Measurements from ENCODE around the gene FLT4. TPM values are rescaled to one million over a fixed set of nuclear protein-coding genes. Genes with fewer than 3 reads are reported as not detected.
A peak's percentile ranks its signal among the peaks of the same experiment; 100 is the strongest.
"Not testable (repeated sequence)": the region's sequence is repeated elsewhere in the genome, so short reads cannot be mapped to it uniquely, and the experiment has no call there.

FLT4 gene
- total and polyA plus RNA-seq, 9 donors: 3.3 to 18.5 (median 7.0) TPM

DNA sequence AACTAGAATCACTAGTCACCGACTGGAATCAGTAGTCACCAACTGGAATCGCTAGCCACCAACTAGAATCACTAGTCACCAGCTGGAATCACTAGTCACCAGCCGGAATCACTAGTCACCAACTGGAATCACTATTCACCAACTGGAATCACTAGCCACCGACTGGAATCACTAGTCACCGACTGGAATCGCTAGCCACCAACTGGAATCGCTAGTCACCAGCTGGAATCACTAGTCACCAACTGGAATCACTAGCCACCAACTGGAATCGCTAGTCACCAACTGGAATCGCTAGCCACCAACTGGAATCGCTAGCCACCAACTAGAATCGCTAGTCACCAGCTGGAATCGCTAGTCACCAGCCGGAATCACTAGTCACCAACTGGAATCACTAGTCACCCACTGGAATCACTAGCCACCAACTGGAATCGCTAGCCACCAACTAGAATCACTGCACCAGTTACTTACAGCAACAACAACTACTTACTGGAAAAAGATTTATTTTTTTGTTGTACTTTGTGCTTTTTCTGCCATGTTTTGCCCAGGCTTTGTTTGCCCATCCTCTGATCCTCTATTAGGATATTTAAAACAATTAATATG, 25.7 kb upstream of the FLT4 start:
- Histone ChIP-seq H3K36me3 (no peaks in the 10 kb centered on the region), H3K27ac (no peak overlapping the region), H3K4me3 (no peak overlapping the region), H3K9me3 (no peaks in the 10 kb centered on the region), H3K4me1 (ENCODE audit: insufficient read depth) (no peaks in the 10 kb centered on the region), H3K27me3 (no peaks in the 10 kb centered on the region)
- TF ChIP-seq CTCF (IDR thresholded peaks at IDR 0.05) (no peak), POLR2A (IDR thresholded peaks at IDR 0.05) (no peak), EP300 (IDR thresholded peaks at IDR 0.05) (no peak)
- WGBS, 3 donors: 91 to 97% (median 95%) methylated on average over 14 of the region's 14 CpGs
- DNase-seq: no peak
- intact Hi-C loops (cut with DNase I): loop anchor here in 1 of 4 donors (10.0 kb wide), 1 partner anchor 1840 kb away; no protein-coding TSS in a partner anchor

DNA sequence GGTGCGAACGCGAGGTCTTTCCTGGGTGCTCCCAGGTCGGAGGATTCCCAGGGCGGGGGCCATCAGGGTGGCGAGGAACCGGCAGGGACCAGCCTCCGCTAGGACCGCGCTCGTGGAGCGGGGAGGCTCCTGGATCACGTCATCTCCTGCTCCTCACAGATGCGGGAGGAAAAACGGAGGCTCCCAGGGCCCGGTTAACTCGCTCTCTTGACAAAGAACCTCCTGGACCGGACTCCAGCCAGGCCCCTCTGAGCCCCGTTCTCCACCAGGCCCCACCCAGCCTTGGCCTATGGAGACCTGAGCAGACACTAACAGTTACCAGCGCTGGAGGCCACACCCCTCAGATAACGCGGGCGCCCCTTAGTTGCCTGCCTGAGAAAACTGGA, 24.7 kb upstream of the FLT4 start:
- not testable (repeated sequence) for H3K4me1 ChIP-seq (ENCODE audit: insufficient read depth); H3K27ac ChIP-seq; H3K27me3 ChIP-seq; H3K4me3 ChIP-seq; H3K9me3 ChIP-seq; H3K36me3 ChIP-seq; DNase-seq
- 1 to 9% (median 2%) methylated on average over 18 to 23 of the region's 23 CpGs for WGBS, 3 donors
- intact Hi-C loops (cut with DNase I): loop anchor here in 1 of 4 donors (10.0 kb wide), 1 partner anchor 1839 kb away; no protein-coding TSS in a partner anchor

DNA sequence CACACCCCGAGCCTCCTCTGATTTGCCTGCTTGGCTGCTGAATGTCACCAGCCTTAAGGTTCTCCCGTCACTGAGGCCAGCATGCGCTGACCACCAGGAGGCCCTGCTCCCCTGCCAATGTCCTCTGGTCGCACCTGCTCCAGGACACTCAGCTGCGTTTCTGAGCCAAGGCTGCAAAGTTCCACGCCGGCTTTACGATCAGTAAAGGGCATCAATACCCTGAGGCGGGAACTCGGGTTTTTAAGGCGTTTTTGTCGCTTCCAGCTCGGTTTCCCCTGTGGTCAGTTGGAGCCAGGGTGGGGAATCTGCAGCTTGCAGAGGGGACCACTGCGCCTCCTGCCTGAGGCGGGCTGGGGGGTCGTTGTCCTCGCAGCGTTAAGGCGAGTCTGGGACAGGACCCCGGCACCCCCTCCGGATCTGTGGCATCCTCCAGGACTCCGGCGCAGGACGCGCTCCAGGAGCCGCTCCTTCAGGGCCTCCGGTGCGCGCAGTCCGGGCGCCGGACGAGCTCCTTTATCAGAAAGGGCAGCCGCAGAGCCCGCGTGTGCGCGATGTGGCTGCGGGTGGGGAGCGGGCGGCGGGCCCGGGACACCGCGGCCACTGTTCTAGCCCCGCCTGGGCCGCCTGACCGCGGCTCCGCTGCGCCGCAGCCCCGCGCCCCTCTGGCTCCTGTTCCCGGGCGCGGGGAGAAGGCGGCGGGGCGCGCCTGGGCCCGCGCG, 24.1 kb upstream of the FLT4 start:
- Histone ChIP-seq H3K27me3 (no peaks in the 10 kb centered on the region), H3K4me1 (ENCODE audit: insufficient read depth) (no peaks in the 10 kb centered on the region), H3K9me3 (no peaks in the 10 kb centered on the region), H3K4me3 (no peak overlapping the region), H3K27ac (no peak overlapping the region), H3K36me3 (no peaks in the 10 kb centered on the region)
- DNase-seq: no peak
- no peak for TF ChIP-seq POLR2A (IDR thresholded peaks at IDR 0.05)
- TF ChIP-seq EP300 (IDR thresholded peaks at IDR 0.05): no peak
- TF ChIP-seq CTCF (IDR thresholded peaks at IDR 0.05): no peak
- WGBS, 3 donors: 4 to 8% (median 7%) methylated on average over 33 to 64 of the region's 64 CpGs
- intact Hi-C loops (cut with DNase I): loop anchor here in 1 of 4 donors (10.0 kb wide), 1 partner anchor 1839 kb away; no protein-coding TSS in a partner anchor

GRCh38 chr5:180671958-180672524, 22.6 kb upstream of the FLT4 start:
- H3K36me3 ChIP-seq; H3K27ac ChIP-seq; H3K4me1 ChIP-seq (ENCODE audit: insufficient read depth); H3K9me3 ChIP-seq; H3K27me3 ChIP-seq; DNase-seq; H3K4me3 ChIP-seq: not testable (repeated sequence)
- 47 to 72% (median 50%) methylated on average over 13 of the region's 13 CpGs for WGBS, 3 donors
- intact Hi-C loops (cut with DNase I): loop anchor here in 1 of 4 donors (10.0 kb wide), 1 partner anchor 1837 kb away; no protein-coding TSS in a partner anchor

- WGBS, 3 donors: 36 to 40% (median 40%) methylated on average over 17 of the region's 17 CpGs
- no peak overlapping the region for H3K4me3 ChIP-seq
- intact Hi-C loops (cut with DNase I): loop anchor here in 1 of 4 donors (10.0 kb wide), 1 partner anchor 1836 kb away; no protein-coding TSS in a partner anchor
- TF ChIP-seq EP300 (IDR thresholded peaks at IDR 0.05) (no peak), CTCF (IDR thresholded peaks at IDR 0.05) (no peak), POLR2A (IDR thresholded peaks at IDR 0.05) (no peak)
- DNase-seq: peak in 1 of 5 donors; percentile 46
- H3K4me1 ChIP-seq (ENCODE audit: insufficient read depth): no peaks in the 10 kb centered on the region
- H3K27me3 ChIP-seq: no peaks in the 10 kb centered on the region
- H3K27ac ChIP-seq: no peak overlapping the region
- H3K36me3 ChIP-seq: no peaks in the 10 kb centered on the region
- no peaks in the 10 kb centered on the region for H3K9me3 ChIP-seq
Measured at GRCh38 chr5:180670586-180671359, 21.4 kb upstream of the FLT4 start.

Data from ovary (tissue), 9 donors.